ENCODE measurements around the gene PRR36. TPM values are rescaled to one million over a fixed set of nuclear protein-coding genes. Genes with fewer than 3 reads are reported as not detected.

PRR36 gene
- total RNA-seq, 5 donors from 2014 or later (not counting 1 experiment from before 2014, with no cell fraction given) = 0.28 to 0.85 (median 0.36) TPM

DNA sequence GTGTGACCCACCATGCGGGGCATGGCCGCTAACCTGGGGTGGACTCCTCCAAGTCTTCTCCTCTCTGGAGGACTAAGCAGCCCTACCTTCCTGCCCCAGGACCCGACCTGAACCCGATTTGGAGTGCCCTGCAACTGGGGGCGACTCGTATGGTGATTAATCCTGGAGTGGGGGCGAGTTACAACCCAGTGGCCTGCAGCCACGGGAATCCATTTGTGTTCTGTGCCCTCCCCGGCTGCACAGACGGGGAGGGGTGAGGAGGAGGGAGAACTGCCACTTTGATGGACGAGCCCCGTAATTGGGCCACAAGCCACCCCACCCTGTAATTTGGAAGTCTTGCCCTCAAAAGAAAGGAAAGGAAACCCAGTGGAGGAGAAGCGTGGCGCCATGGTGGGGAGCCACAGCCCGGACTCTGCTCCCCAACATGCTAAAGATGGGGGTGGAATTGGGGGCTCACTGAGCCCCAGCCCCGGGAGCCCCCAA is 18.0 kb downstream of the PRR36 start:
- H3K27ac ChIP-seq (ENCODE audit: low read length) = no peak overlapping the region
- no peaks in the 10 kb centered on the region for H3K9me3 ChIP-seq
- peaks cover 0 to 7% of the 10 kb centered on the region in 2 donors for H3K27me3 Mint-ChIP-seq
- ATAC-seq (replicated peaks in 1 of 4) (no peak), DNase-seq (no peak)
- no peaks in the 10 kb centered on the region for H3K36me3 Mint-ChIP-seq
- POLR2A ChIA-PET = no interaction called here
- no peak overlapping the region for H3K27ac Mint-ChIP-seq
- CTCF ChIA-PET = interaction anchor here in 1 of 2 donors (1.7 kb wide), 1 partner anchor 13 kb away, joined by 4 read pairs; no protein-coding TSS in a partner anchor
- no peak overlapping the region for H3K4me3 ChIP-seq (ENCODE audit: control insufficient read depth in 1 of 2, extremely low read depth in 1 of 2, low read length in 1 of 2)
- WGBS (ENCODE audit: insufficient coverage) = 88% methylated on average over 5 of the region's 16 CpGs
- H3K4me1 ChIP-seq (ENCODE audit: control insufficient read depth in 1 of 2, extremely low read depth in 1 of 2, insufficient read depth in 2 of 2, low read length in 2 of 2) = peaks cover 0 to 17% of the 10 kb centered on the region in 2 experiments
- H3K27me3 ChIP-seq (replicated peaks in 1 of 2; ENCODE audit: control insufficient read depth in 2 of 2, extremely low read depth in 1 of 2, insufficient read depth in 2 of 2, low read length in 1 of 2) = peaks cover 0 to 77% of the 10 kb centered on the region in 2 experiments
- H3K4me3 Mint-ChIP-seq = no peak overlapping the region
- H3K9me3 Mint-ChIP-seq = no peaks in the 10 kb centered on the region
- peaks cover 4 to 9% (median 6%) of the 10 kb centered on the region in 3 donors for H3K4me1 Mint-ChIP-seq
- H3K36me3 ChIP-seq (ENCODE audit: control insufficient read depth in 2 of 2, extremely low read depth in 1 of 2, insufficient read depth in 1 of 2, low read length in 1 of 2) = peaks cover 0 to 6% of the 10 kb centered on the region in 2 donors

GRCh38 chr19:7855426-7856108 is 18.6 kb downstream of the PRR36 start:
- POLR2A ChIA-PET = interaction anchor here in 1 of 2 donors (0.6 kb wide), 1 partner anchor 10 kb away, joined by 4 read pairs; no protein-coding TSS in a partner anchor
- CTCF ChIA-PET = no interaction called here
- peaks cover 0 to 2% of the 10 kb centered on the region in 2 donors for H3K36me3 ChIP-seq (ENCODE audit: control insufficient read depth in 2 of 2, extremely low read depth in 1 of 2, insufficient read depth in 1 of 2, low read length in 1 of 2)
- Mint-ChIP-seq H3K9me3 (no peaks in the 10 kb centered on the region), H3K4me3 (no peak overlapping the region), H3K4me1 (peaks cover 4 to 6% (median 6%) of the 10 kb centered on the region in 3 donors), H3K36me3 (no peaks in the 10 kb centered on the region), H3K27ac (no peak overlapping the region), H3K27me3 (peaks cover 0 to 4% of the 10 kb centered on the region in 2 donors)
- no peak overlapping the region for H3K4me3 ChIP-seq (ENCODE audit: control insufficient read depth in 1 of 2, extremely low read depth in 1 of 2, low read length in 1 of 2)
- WGBS (ENCODE audit: insufficient coverage) = 93% methylated on average over 8 of the region's 26 CpGs
- no peak for DNase-seq
- peaks cover 0 to 14% of the 10 kb centered on the region in 2 experiments for H3K4me1 ChIP-seq (ENCODE audit: control insufficient read depth in 1 of 2, extremely low read depth in 1 of 2, insufficient read depth in 2 of 2, low read length in 2 of 2)
- no peak for ATAC-seq (replicated peaks in 1 of 4)
- no peaks in the 10 kb centered on the region for H3K9me3 ChIP-seq
- H3K27ac ChIP-seq (ENCODE audit: low read length) = no peak overlapping the region
- peaks cover 0 to 72% of the 10 kb centered on the region in 2 experiments for H3K27me3 ChIP-seq (replicated peaks in 1 of 2; ENCODE audit: control insufficient read depth in 2 of 2, extremely low read depth in 1 of 2, insufficient read depth in 2 of 2, low read length in 1 of 2)

- Mint-ChIP-seq H3K4me3 (no peak overlapping the region), H3K36me3 (no peaks in the 10 kb centered on the region), H3K9me3 (no peaks in the 10 kb centered on the region), H3K27me3 (no peaks in the 10 kb centered on the region), H3K27ac (no peak overlapping the region), H3K4me1 (peaks cover 4 to 6% (median 6%) of the 10 kb centered on the region in 3 donors)
- Histone ChIP-seq H3K27ac (ENCODE audit: low read length) (no peak overlapping the region), H3K9me3 (no peaks in the 10 kb centered on the region), H3K36me3 (ENCODE audit: control insufficient read depth in 2 of 2, extremely low read depth in 1 of 2, insufficient read depth in 1 of 2, low read length in 1 of 2) (no peaks in the 10 kb centered on the region), H3K4me3 (ENCODE audit: control insufficient read depth in 1 of 2, extremely low read depth in 1 of 2, low read length in 1 of 2) (no peak overlapping the region), H3K4me1 (ENCODE audit: control insufficient read depth in 1 of 2, extremely low read depth in 1 of 2, insufficient read depth in 2 of 2, low read length in 2 of 2) (peaks cover 0 to 14% of the 10 kb centered on the region in 2 experiments), H3K27me3 (replicated peaks in 1 of 2; ENCODE audit: control insufficient read depth in 2 of 2, extremely low read depth in 1 of 2, insufficient read depth in 2 of 2, low read length in 1 of 2) (peaks cover 0 to 54% of the 10 kb centered on the region in 2 experiments)
- CTCF ChIA-PET = no interaction called here
- 93% methylated on average over 8 of the region's 12 CpGs for WGBS (ENCODE audit: insufficient coverage)
- peak in 1 of 4 experiments; percentile 9 for ATAC-seq (replicated peaks in 1 of 4)
- POLR2A ChIA-PET = no interaction called here
- no peak for DNase-seq
These were observed 20.4 kb downstream of the PRR36 start for GRCh38 chr19:7853770-7854128.

DNA sequence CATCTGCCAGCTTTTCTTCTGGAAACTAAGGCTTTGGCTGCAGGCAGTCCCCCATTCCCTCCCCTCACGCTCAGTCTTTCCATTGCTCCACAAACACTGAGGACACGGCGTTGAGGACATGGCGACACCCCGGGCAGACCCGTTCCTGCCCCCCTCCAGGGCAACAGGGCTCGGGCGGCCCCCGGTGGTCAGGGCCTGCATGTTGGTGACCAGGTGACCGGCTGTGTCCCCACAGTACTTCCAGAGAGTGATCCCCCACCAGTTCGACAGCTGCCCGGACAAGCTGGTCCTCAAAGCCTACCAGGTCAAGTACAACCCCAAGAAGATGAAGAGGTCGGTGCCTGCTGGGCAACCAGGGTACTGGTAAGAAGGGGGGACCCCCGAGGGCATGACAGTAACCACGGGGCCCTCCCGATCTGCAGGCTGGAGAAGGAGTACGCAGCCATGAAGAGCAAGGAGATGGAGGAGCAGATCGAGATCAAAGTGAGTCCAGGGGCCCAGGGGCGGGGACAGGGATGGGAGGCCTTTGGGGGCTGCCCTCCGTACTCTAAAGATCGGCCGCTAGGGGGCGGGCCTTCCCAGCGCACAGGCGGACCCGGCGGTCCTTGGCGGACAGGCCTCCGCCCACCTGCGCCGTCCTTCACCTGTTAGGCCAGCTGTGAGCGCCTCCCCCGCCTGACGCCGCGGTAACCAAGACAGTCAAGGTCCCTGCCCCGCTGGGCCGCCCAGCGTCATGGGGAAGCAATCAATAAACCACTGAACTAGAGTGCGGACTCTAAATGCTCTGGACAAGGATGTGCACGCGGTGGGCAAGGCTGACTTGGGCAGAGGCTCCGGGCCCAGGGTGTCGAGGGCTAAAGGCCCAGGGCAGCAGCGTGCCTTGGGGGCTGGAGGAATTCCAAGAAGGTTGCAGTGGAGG is 21.1 kb downstream of the PRR36 start:
- H3K27me3 ChIP-seq (replicated peaks in 1 of 2; ENCODE audit: control insufficient read depth in 2 of 2, extremely low read depth in 1 of 2, insufficient read depth in 2 of 2, low read length in 1 of 2) = peaks cover 0 to 48% of the 10 kb centered on the region in 2 experiments
- Mint-ChIP-seq H3K4me3 (no peak overlapping the region), H3K36me3 (no peaks in the 10 kb centered on the region), H3K27ac (no peak overlapping the region), H3K9me3 (no peaks in the 10 kb centered on the region), H3K27me3 (no peaks in the 10 kb centered on the region), H3K4me1 (peaks cover 4 to 6% (median 6%) of the 10 kb centered on the region in 3 donors)
- H3K27ac ChIP-seq (ENCODE audit: low read length) = no peak overlapping the region
- H3K4me3 ChIP-seq (ENCODE audit: control insufficient read depth in 1 of 2, extremely low read depth in 1 of 2, low read length in 1 of 2) = no peak overlapping the region
- H3K9me3 ChIP-seq = no peaks in the 10 kb centered on the region
- CTCF ChIA-PET = interaction anchor here in 1 of 2 donors (0.9 to 1.2 kb wide), 3 partner anchors 16 to 68 kb away, joined by 3 to 6 read pairs (median 4); partner anchors contain the start of gene MAP2K7
- POLR2A ChIA-PET = interaction anchor here in 1 of 2 donors (0.5 kb wide), 1 partner anchor 9 kb away, joined by 3 read pairs; no protein-coding TSS in a partner anchor
- H3K4me1 ChIP-seq (ENCODE audit: control insufficient read depth in 1 of 2, extremely low read depth in 1 of 2, insufficient read depth in 2 of 2, low read length in 2 of 2) = peaks cover 0 to 13% of the 10 kb centered on the region in 2 experiments
- WGBS (ENCODE audit: insufficient coverage) = 24% methylated on average over 38 of the region's 45 CpGs
- peak in 31 of 35 experiments; percentile 24 to 77 (median 49) for DNase-seq
- peak; percentile 78 to 86 (median 82) for ATAC-seq (replicated peaks in 1 of 4)
- H3K36me3 ChIP-seq (ENCODE audit: control insufficient read depth in 2 of 2, extremely low read depth in 1 of 2, insufficient read depth in 1 of 2, low read length in 1 of 2) = no peaks in the 10 kb centered on the region

DNA sequence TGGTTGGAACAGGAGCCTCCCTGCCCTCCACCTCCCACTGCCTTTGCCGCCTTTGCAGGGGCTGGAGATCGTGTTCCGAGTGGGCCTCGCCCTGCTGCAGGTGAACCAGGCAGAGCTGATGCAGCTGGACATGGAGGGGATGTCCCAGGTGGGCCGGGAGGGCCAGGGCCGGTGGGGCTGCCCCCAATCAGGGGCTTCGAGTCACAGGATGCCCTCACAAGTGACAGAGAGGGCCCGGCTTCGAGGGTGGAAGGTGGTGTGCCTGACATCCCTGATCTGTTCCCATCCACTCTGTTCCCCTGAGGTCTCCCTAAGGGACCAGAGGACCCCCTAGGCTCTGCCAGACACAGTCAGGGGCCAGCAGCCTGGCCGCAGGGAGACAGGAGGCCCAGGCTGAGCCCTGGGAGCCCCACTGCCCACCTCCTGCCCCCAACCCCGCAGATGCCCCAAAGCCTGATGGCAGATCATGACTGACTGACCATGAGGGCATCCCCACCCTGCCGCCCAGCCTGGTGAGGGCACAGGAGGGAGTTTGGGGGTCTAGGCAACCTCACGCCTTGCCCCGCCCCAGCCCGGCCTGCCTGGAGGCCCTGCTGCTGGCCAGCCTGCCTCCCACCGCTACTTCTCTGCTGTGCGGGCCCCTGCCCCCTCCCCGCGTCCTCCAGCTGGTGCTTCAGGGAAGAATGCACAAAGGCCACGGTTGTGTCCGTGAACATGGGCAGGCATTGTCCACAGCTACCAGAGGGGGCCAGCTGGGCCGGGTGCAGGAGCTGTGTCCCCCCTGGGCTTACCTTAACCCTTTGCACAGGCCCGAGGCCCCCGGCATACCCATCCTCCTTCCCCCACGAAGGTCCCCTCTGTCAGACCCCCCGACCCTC is 22.3 kb downstream of the PRR36 start:
- Histone ChIP-seq H3K4me3 (ENCODE audit: control insufficient read depth in 1 of 2, extremely low read depth in 1 of 2, low read length in 1 of 2) (no peak overlapping the region), H3K36me3 (ENCODE audit: control insufficient read depth in 2 of 2, extremely low read depth in 1 of 2, insufficient read depth in 1 of 2, low read length in 1 of 2) (no peaks in the 10 kb centered on the region), H3K4me1 (ENCODE audit: control insufficient read depth in 1 of 2, extremely low read depth in 1 of 2, insufficient read depth in 2 of 2, low read length in 2 of 2) (peaks cover 0 to 8% of the 10 kb centered on the region in 2 experiments), H3K9me3 (no peaks in the 10 kb centered on the region), H3K27me3 (replicated peaks in 1 of 2; ENCODE audit: control insufficient read depth in 2 of 2, extremely low read depth in 1 of 2, insufficient read depth in 2 of 2, low read length in 1 of 2) (peaks cover 0 to 35% of the 10 kb centered on the region in 2 experiments), H3K27ac (ENCODE audit: low read length) (no peak overlapping the region)
- ChIA-PET CTCF (interaction anchor here in 1 of 2 donors (0.9 to 1.2 kb wide), 3 partner anchors 18 to 69 kb away, joined by 3 to 6 read pairs (median 4); partner anchors contain the start of gene MAP2K7), POLR2A (interaction anchor here in 1 of 2 donors (0.5 kb wide), 1 partner anchor 10 kb away, joined by 3 read pairs; no protein-coding TSS in a partner anchor)
- DNase-seq = no peak
- Mint-ChIP-seq H3K9me3 (no peaks in the 10 kb centered on the region), H3K4me3 (no peak overlapping the region), H3K27me3 (no peaks in the 10 kb centered on the region), H3K36me3 (no peaks in the 10 kb centered on the region), H3K4me1 (peaks cover 4 to 6% (median 6%) of the 10 kb centered on the region in 3 donors), H3K27ac (no peak overlapping the region)
- 88% methylated on average over 21 of the region's 26 CpGs for WGBS (ENCODE audit: insufficient coverage)
- no peak for ATAC-seq (replicated peaks in 1 of 4)

All from T-cell (primary cell).